ENCODE data around the gene GFM1. TPM values are rescaled to one million over a fixed set of nuclear protein-coding genes. Genes with fewer than 3 reads are reported as not detected.

GFM1 gene
- total RNA-seq = 10 to 100 TPM; 50.5 to 51.4 TPM

DNA sequence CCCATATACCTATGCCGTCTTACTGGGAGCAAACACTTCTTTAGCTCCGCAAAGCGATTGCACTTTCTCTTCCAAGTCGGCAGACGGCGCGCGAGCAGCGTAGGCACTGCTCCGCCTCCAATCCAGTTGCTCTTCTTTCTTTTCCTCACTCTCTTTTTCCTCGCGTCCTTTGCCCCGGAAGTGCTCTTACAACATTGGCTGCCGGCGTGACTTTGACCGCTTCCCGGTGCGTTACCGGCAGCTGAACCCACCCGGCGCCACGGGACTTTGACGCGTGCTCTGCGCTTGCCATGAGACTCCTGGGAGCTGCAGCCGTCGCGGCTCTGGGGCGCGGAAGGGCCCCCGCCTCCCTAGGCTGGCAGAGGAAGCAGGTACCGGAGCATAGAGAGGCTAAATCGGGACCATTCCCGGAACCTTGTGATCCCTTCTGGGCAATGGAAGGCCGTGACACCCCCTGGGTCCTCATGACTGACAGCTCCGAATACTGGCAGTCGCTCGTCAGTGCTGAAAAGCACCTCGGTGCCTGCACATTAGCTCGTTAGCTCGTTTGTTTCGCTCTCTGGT, at the start of gene GFM1:
GFM1 (plus strand) TSS at position 183 of the 564 bp plus-strand sequence; CDS start at position 291, 108 bp downstream.
- ChIA-PET POLR2A (interaction anchor here (0.8 to 1.2 kb wide), 6 partner anchors 15 to 534 kb away, joined by 3 to 12 read pairs (median 4); partner anchors contain the start of gene MLF1), CTCF (interaction anchor here (0.5 to 3.7 kb wide), 30 partner anchors 9 to 1791 kb away, joined by 3 to 74 read pairs (median 4); partner anchors contain the start of genes LXN, MFSD1, MLF1 and RSRC1)
- ATAC-seq (peak; percentile 97), DNase-seq (peak; percentile 94)
- Mint-ChIP-seq H3K9me3 (ENCODE audit: low read depth) (no peaks in the 10 kb centered on the region), H3K27me3 (no peaks in the 10 kb centered on the region), H3K4me1 (peaks cover 32% of the 10 kb centered on the region), H3K4me3 (peak within 1 kb of the TSS; percentile 92), H3K27ac (peak within 1 kb of the TSS; percentile 83), H3K36me3 (ENCODE audit: low read depth) (peaks cover 23% of the 10 kb centered on the region)
- intact Hi-C loops (cut with DNase I, micrococcal nuclease) = loop anchor here (1.0 to 10.0 kb wide), 10 partner anchors 14 to 1470 kb away; partner anchors contain the start of genes LXN (in 2 of the 2), MLF1 (in 1 of the 2), RSRC1 (in 1 of the 2) and SHOX2 (in 1 of the 2)

DNA sequence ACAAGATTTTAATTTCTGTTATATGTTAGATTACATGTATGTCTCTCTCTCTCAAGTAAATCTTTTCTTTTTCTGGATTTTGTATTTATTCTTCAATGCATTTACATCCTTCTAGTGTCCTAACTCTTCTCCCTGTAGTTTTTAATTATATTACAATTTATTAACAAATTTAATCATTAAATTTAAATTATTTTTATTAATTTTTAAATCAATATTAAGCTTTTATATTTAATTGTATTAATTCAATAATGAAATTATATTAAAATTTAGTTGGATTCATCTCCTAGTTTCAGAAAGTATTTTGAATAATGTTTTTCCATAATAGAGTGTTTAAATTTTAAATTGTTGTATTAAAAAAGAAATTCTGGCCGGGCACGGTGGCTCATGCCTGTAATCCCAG, 43.5 kb upstream of the GFM1 start:
- H3K36me3 Mint-ChIP-seq (ENCODE audit: low read depth) = no peaks in the 10 kb centered on the region

DNA sequence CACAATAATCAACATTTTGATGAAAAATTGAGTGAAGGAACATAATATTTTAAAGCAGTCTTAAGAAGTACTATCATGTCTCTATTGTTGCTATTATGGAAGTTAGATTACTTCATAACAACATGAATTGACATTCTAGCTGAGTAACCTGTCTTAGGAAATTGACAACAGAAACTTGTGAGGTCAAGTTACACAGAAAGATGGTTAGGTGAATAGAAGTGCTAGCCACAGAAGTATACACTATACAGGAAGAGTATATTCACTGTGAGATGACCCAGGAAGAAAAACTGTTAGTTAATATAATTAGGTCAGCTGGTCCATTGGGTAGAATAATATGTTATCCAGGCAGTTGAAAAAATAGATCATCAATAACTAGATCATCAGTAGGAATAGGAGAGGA, 42.1 kb upstream of the GFM1 start:
- H3K4me3 Mint-ChIP-seq = no peak overlapping the region
- H3K4me1 Mint-ChIP-seq = no peaks in the 10 kb centered on the region
- DNase-seq = no peak
- intact Hi-C loops (cut with DNase I, micrococcal nuclease) = no loop called here
- no peak for ATAC-seq
- no peak overlapping the region for H3K27ac Mint-ChIP-seq
- no peaks in the 10 kb centered on the region for H3K9me3 Mint-ChIP-seq (ENCODE audit: low read depth)
- no peaks in the 10 kb centered on the region for H3K36me3 Mint-ChIP-seq (ENCODE audit: low read depth)
- H3K27me3 Mint-ChIP-seq = peaks cover 2% of the 10 kb centered on the region
- CTCF ChIA-PET = no interaction called here
- POLR2A ChIA-PET = no interaction called here

More for the DNA sequence above, 43.5 kb upstream of the GFM1 start:
- Mint-ChIP-seq H3K4me3 (no peak overlapping the region), H3K9me3 (ENCODE audit: low read depth) (no peaks in the 10 kb centered on the region), H3K27ac (no peak overlapping the region), H3K4me1 (no peaks in the 10 kb centered on the region), H3K27me3 (peaks cover 2% of the 10 kb centered on the region)
- no peak for DNase-seq
- intact Hi-C loops (cut with DNase I, micrococcal nuclease) = no loop called here
- POLR2A ChIA-PET = no interaction called here
- CTCF ChIA-PET = interaction anchor here (0.6 to 1.3 kb wide), 2 partner anchors 212 to 993 kb away, joined by 3 read pairs; no protein-coding TSS in a partner anchor
- no peak for ATAC-seq

DNA sequence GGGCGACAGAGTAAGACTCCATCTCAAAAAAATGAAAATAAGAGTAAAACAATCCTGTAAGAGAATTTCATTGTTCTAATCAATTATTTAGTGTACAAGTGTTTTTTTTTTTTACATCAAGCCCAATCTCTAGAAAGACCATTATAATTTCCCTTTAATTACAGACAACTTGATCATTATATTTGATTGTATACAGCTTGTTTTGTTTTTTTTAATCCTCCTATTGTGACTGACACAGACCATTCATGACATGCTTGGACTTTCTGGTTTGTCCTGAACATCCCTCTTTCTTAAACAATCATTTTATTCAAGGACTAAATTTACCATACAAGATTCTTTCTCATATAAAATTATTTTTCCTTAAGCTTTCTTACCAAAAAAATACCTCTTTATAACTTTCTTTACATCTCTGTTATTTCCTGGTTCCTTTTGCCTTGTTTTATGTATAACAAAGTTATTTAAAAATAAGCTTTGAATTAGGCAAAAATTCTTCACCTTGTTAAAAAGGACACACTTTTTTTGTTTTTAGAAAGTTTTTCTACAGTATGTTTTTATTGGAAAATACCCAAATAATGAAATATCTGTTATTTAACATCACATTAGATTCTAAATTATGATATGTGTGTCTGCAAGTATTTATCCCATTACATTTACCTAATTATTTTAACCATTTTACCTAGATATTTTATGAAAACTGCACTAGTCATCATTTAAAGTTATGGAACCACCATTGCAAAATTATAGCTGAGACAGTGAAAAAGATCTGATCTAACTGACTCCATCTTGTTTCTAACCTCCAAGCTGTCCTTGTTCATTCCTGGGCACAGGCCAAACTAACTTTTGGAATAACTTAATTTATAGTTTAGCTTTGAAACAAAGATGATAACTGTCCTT, 26.1 kb upstream of the GFM1 start:
- ChIA-PET POLR2A (interaction anchor here (0.8 kb wide), 1 partner anchor 638 kb away, joined by 3 read pairs; no protein-coding TSS in a partner anchor), CTCF (interaction anchor here (0.7 to 1.8 kb wide), 4 partner anchors 13 to 110 kb away, joined by 3 to 9 read pairs (median 3); partner anchors contain the start of gene GFM1)
- peaks cover 3% of the 10 kb centered on the region for H3K9me3 Mint-ChIP-seq (ENCODE audit: low read depth)
- peaks cover 4% of the 10 kb centered on the region for H3K27me3 Mint-ChIP-seq
- ATAC-seq (no peak), DNase-seq (no peak)
- intact Hi-C loops (cut with DNase I, micrococcal nuclease) = no loop called here
- no peaks in the 10 kb centered on the region for H3K36me3 Mint-ChIP-seq (ENCODE audit: low read depth)
- H3K4me3 Mint-ChIP-seq = no peak overlapping the region
- H3K27ac Mint-ChIP-seq = no peak overlapping the region
- H3K4me1 Mint-ChIP-seq = no peaks in the 10 kb centered on the region

DNA sequence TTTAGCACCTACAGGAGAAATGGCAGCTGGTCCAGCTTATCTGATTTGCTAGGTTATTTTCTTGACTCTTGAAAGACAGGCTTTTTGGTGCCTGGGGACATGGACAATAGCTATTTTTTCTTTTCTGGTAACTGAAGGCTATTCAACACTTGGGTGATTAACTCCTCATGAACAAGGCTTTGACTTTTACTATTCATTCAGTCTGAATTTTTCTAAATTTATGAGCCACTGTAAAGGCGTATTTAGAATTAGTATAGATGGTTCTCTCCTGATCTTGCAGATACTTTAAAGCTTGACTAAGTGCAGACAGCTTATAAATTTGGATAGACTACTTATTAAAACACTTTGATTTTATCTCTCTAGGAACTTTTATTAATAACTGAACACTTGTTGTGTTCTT, 18.4 kb upstream of the GFM1 start:
- Mint-ChIP-seq H3K4me1 (no peaks in the 10 kb centered on the region), H3K9me3 (ENCODE audit: low read depth) (peaks cover 3% of the 10 kb centered on the region), H3K27ac (no peak overlapping the region), H3K4me3 (no peak overlapping the region), H3K36me3 (ENCODE audit: low read depth) (no peaks in the 10 kb centered on the region), H3K27me3 (peaks cover 8% of the 10 kb centered on the region)
- DNase-seq = no peak
- no peak for ATAC-seq
- intact Hi-C loops (cut with DNase I, micrococcal nuclease) = no loop called here
- ChIA-PET POLR2A (no interaction called here), CTCF (no interaction called here)

DNA sequence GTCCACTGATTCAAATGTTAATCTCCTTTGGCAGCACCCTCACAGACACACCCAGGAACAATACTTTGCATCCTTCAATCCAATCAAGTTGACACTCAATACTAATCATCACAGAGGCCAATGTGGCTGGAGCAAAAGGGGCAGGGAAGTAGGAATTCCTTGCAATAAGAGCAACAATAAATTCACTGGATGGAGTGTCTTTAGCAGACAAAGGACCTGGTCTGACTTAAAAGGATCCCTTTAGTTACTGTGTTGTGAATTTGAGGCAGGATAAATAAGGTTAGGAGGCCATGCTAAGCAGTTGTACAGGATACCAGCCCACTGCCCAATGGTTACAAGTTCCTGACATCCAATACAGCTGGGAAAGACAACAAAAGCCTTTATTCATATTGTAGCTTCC, 12.3 kb upstream of the GFM1 start:
- no peak overlapping the region for H3K4me3 Mint-ChIP-seq
- H3K36me3 Mint-ChIP-seq (ENCODE audit: low read depth) = no peaks in the 10 kb centered on the region
- H3K4me1 Mint-ChIP-seq = peaks cover 4% of the 10 kb centered on the region
- intact Hi-C loops (cut with DNase I, micrococcal nuclease) = no loop called here
- ChIA-PET CTCF (interaction anchor here (1.2 kb wide), 1 partner anchor 12 kb away, joined by 5 read pairs; the partner anchor contains the start of gene GFM1), POLR2A (no interaction called here)
- ATAC-seq = no peak
- peaks cover 5% of the 10 kb centered on the region for H3K27me3 Mint-ChIP-seq
- no peak overlapping the region for H3K27ac Mint-ChIP-seq
- H3K9me3 Mint-ChIP-seq (ENCODE audit: low read depth) = no peaks in the 10 kb centered on the region
- no peak for DNase-seq

DNA sequence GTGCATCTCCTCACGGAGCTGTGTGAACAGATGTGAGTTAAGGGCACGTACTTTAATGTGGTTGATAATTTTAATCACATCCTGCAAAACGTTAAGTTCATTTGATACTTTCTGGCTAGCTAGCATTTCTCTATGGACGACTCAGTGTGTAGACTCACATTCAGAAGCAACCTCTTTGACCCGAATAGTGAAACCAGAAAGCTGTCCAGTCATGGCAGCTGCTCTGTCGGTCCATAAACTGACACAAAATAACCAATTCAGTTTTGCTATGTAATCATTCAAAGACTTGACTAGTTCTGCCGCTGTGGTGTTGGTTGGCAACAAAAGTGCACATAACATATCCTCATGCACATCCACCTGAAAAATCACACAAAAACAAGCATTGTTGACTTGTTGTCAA, 3.7 kb upstream of the GFM1 start:
- Mint-ChIP-seq H3K27me3 (no peaks in the 10 kb centered on the region), H3K4me3 (no peak overlapping the region), H3K9me3 (ENCODE audit: low read depth) (no peaks in the 10 kb centered on the region), H3K4me1 (peaks cover 13% of the 10 kb centered on the region), H3K27ac (no peak overlapping the region), H3K36me3 (ENCODE audit: low read depth) (no peaks in the 10 kb centered on the region)
- ChIA-PET POLR2A (no interaction called here), CTCF (interaction anchor here (2.9 kb wide), 1 partner anchor 19 kb away, joined by 8 read pairs; no protein-coding TSS in a partner anchor)
- ATAC-seq (no peak), DNase-seq (no peak)
- intact Hi-C loops (cut with DNase I, micrococcal nuclease) = loop anchor here (10.0 kb wide), 3 partner anchors 106 to 1466 kb away; partner anchors contain the start of gene SHOX2 (in 1 of the 2)

DNA sequence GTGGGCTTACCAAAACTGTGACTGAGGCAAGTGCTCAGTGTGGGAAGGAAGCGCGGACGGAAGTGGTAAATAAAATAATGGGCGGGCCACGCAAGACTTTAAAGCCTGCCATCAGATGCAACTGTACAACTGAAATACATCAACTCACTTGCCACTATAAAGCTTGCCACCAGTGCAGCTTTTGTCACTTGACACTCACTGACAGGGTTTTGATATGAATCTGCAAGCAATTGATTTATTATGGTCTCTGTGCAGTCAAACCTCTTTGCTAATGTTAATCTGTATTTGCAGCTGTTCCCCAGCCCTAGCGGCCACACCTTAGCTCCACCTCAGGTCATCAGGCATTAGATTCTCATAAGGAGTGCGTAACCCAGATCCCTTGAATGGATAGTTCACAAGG, 2.3 kb upstream of the GFM1 start:
- H3K36me3 Mint-ChIP-seq (ENCODE audit: low read depth) = peaks cover 8% of the 10 kb centered on the region
- no peaks in the 10 kb centered on the region for H3K27me3 Mint-ChIP-seq
- no peak overlapping the region for H3K27ac Mint-ChIP-seq
- ChIA-PET POLR2A (interaction anchor here (0.9 kb wide), 1 partner anchor 81 kb away, joined by 3 read pairs; no protein-coding TSS in a partner anchor), CTCF (interaction anchor here (1.2 to 2.9 kb wide), 3 partner anchors 16 to 102 kb away, joined by 3 to 8 read pairs (median 5); no protein-coding TSS in a partner anchor)
- H3K4me1 Mint-ChIP-seq = peaks cover 23% of the 10 kb centered on the region
- intact Hi-C loops (cut with DNase I, micrococcal nuclease) = loop anchor here (10.0 kb wide), 3 partner anchors 107 to 1467 kb away; partner anchors contain the start of gene SHOX2 (in 1 of the 2)
- no peaks in the 10 kb centered on the region for H3K9me3 Mint-ChIP-seq (ENCODE audit: low read depth)
- DNase-seq (peak; percentile 20), ATAC-seq (no peak)
- H3K4me3 Mint-ChIP-seq = no peak overlapping the region

DNA sequence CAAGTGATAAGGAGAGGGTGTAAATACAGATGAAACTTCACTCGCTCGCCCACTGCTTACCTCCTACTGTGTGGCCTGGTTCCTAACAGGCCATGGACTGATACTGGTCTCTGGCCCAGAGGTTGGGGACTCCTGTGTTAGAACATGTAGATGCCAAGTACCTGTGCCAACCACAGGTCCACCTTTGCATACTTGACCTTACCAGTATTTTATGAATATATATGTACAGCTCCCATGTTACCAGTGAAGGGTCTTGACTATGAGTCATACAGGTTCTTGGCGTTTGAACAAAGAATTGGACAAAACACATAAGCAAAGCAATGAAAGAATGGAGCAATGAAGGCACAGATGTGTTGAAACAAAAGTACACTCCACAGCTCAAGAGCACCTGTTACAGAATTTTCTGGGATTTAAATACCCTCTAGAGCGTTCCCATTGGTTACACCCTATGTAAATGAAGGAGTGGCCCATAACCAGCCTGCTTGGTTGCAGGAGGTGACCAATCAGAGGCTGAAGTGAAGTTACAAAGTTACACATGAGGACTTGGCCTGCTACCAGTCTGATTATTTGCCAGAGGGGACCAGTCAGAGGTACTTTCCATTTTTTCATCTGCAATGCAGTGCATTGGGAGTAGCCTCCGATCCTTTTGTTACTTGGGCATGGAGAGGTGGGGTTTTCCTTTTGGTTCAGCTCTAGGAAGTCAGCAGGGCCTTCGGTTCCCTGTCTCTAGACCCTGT, 1.7 kb upstream of the GFM1 start:
- H3K27ac Mint-ChIP-seq = no peak overlapping the region
- intact Hi-C loops (cut with DNase I, micrococcal nuclease) = loop anchor here (10.0 kb wide), 3 partner anchors 108 to 1468 kb away; partner anchors contain the start of gene SHOX2 (in 1 of the 2)
- no peak for DNase-seq
- CTCF ChIA-PET = interaction anchor here (1.2 to 2.9 kb wide), 3 partner anchors 15 to 103 kb away, joined by 3 to 8 read pairs (median 5); no protein-coding TSS in a partner anchor
- H3K4me3 Mint-ChIP-seq = no peak overlapping the region
- H3K27me3 Mint-ChIP-seq = no peaks in the 10 kb centered on the region
- peaks cover 24% of the 10 kb centered on the region for H3K4me1 Mint-ChIP-seq
- ATAC-seq = no peak
- peaks cover 10% of the 10 kb centered on the region for H3K36me3 Mint-ChIP-seq (ENCODE audit: low read depth)
- H3K9me3 Mint-ChIP-seq (ENCODE audit: low read depth) = no peaks in the 10 kb centered on the region
- POLR2A ChIA-PET = interaction anchor here (0.9 kb wide), 1 partner anchor 80 kb away, joined by 3 read pairs; no protein-coding TSS in a partner anchor

DNA sequence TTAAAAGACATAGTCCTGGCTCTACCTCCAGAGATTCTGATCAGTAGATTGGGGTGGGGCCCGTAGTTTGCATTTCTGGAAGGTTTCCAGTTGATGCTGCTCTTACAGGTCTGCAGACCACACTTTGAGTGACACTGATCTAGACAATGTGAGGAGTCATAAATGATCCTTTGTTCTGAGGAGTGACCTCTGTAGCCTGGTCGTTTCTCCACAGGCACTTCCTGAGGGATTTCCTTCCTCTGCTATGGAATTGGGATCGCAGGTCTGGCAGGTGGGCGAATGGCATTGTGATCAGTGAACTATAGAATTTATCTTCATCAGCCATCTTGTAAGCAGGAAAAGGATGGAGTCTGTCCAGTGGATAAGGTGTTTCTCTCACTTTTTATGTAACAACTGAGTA, 5.5 kb downstream of the GFM1 start:
- Mint-ChIP-seq H3K9me3 (ENCODE audit: low read depth) (no peaks in the 10 kb centered on the region), H3K27ac (peak overlapping the region; percentile 28), H3K4me3 (no peak overlapping the region), H3K36me3 (ENCODE audit: low read depth) (peaks cover 41% of the 10 kb centered on the region), H3K4me1 (peaks cover 30% of the 10 kb centered on the region), H3K27me3 (no peaks in the 10 kb centered on the region)
- ChIA-PET CTCF (no interaction called here), POLR2A (no interaction called here)
- intact Hi-C loops (cut with DNase I, micrococcal nuclease) = loop anchor here (5.0 to 10.0 kb wide), 4 partner anchors 115 to 1475 kb away; partner anchors contain the start of genes MFSD1 (in 1 of the 2) and SHOX2 (in 1 of the 2)
- DNase-seq = no peak
- ATAC-seq = no peak
